GM18508 (cell line): Measurements from ENCODE around the gene ALOX15B.
"Not testable (repeated sequence)": the region's sequence is repeated elsewhere in the genome, so short reads cannot be mapped to it uniquely, and the experiment has no call there.

Experiments used
- ATAC-seq: cut with Tn5 transposase; IDR thresholded peaks from one replicate; pipeline ENCODE4 v1.9.1; 2021; ENCODE audit warnings: moderate number of reproducible peaks; ENCODE audit not compliant: insufficient read depth, unreplicated experiment

ALOX15B gene

DNA sequence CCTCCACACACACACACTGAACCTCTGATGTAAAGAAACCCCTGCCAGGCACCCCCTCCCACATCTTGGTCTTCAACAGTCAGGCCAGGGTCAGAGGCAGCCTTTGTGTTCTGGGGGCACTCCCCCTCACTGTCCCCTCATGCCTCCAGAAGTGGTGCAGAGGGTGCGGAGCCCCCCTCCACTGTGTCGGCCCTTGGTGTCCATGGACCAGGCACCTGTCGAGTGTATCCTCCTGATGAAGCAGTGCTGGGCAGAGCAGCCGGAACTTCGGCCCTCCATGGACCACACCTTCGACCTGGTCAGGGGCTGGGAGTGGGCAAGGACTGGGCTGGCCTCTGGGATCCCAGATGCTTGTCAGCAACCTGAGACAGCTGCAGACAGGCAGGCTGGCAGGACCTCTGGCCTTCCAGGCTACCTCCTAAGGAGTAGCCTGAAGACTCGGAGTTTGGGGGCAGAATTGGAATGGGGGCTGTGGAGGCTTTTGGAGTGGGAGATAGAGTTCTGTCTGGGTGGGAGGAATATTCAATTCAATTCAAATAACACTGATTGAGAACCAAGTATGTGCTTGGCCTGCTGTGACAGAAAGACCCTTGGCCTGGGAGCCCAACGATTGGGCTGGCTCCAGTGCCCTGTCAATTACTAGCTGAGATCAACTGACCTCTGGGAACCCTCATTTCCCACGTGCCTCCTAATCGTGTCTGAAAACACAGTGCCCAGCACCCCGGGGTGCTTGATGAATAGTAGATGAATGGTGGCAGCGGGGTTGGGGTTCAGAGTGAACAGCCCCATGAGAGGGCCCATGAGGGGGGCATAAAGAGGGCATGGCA, 24.9 kb upstream of the ALOX15B start:
- ATAC-seq = no peak

DNA sequence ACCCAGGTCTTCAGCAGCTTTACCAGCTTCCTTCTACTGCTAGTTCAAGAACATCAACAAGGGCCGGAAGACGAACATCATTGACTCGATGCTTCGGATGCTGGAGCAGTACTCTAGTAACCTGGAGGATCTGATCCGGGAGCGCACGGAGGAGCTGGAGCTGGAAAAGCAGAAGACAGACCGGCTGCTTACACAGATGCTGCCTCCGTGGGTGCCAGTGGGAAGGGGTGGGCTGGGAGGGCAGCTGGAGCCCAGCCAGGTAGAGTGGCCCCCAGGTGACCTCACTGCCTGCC, 24.4 kb upstream of the ALOX15B start:
- ATAC-seq = no peak

DNA sequence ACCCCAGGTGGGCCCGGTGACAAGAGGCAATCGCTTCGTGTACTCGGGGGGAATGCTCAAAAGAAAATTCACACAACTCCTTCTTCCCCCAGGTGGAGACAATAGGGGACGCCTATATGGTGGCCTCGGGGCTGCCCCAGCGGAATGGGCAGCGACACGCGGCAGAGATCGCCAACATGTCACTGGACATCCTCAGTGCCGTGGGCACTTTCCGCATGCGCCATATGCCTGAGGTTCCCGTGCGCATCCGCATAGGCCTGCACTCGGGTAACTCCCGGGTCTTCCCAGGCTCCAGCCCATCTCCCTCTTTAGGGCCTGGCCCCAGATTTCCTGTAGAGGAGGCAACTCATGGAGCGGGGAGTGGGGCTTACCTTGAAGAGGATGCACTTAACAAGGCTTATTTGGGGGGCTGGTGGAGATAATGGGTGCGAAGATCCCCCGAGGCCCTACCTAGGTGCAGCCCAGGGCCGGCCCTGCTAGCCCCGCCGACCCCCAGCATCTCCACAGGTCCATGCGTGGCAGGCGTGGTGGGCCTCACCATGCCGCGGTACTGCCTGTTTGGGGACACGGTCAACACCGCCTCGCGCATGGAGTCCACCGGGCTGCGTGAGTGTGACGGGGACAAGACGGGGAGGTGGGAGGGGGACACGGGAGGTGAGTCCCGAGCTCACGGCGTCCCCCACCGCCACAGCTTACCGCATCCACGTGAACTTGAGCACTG, 23.5 kb upstream of the ALOX15B start:
- no peak for ATAC-seq

DNA sequence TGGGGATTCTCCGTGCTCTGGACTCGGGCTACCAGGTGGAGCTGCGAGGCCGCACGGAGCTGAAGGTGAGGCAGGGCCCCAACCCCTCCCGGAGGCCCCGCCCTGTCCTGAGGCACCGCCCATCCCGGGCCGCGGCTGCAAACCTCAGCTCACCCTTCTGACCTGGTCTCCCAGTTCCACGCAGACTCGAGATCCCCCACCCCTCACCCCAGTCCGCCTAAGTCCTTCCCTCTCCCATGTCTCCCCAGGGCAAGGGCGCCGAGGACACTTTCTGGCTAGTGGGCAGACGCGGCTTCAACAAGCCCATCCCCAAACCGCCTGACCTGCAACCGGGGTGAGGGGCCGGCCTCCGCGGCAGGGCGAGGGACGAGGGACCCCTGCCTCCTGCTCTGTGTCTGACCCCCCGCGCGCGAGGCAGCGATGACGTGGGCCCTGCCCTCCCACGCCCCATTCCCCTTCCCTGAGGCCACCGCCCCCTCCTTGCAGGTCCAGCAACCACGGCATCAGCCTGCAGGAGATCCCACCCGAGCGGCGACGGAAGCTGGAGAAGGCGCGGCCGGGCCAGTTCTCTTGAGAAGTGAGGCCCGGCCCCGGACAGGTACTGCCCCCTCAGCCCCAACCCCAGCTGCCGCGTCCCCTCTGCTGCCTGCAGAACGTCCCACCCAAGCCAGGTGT, 22.8 kb upstream of the ALOX15B start:
- ATAC-seq = no peak

DNA sequence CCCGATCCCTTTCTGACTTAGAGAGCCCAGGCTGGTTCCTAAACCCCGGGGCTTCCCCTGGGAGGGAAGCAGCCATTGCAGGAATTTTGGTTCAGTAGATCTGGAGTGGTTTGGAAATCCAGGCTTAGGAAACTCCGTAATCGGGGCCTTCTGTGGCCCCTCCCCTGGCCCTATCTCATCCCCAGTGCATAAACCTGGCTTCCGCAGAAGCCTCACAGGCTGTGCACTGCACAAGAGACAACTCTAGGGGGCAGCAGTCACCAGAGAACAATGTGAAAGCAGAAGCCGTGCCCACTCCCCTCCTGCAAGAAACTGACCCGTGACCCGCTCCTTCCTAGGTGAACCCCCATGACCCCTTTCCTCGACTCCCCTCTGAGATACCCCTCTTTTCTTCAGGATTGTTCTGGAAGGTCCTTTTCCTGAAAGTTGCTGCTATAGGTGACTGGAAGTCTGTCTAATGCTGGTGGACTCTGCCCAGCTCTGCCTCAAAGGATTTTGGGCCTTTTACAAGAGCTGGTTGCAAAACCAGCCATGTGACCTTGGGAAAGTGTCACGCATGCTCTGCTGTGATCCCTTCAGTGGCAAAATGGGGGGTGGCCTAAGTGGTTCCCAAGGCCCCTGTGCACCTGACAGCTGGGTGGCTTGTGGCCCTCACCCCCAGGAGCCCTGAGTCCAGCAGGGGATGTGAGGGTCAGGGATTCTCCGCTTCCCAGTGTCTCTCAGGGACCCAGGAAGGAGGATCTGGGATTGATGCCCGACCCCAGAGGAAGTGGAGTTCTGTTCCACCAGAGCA, 22.0 kb upstream of the ALOX15B start:
- ATAC-seq = no peak

DNA sequence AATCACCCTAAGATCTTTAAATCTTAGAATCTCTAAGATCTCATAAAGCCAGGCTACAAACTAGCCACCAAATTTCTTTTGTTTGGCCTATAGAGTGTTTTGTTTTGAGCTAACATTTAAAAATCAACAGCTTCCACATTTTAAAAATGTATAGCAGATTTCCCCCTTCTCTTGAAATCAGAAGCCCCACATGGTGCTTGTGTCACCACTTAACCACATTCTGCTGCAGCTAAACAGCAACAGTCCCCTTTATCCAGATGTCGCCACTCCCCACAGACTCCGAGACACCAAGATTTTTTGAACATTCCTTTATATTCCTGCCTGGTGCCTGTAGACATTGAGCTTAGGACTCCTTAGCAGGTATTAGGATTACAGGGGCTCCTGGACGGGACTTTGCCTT, 20.4 kb upstream of the ALOX15B start:
- ATAC-seq = no peak

DNA sequence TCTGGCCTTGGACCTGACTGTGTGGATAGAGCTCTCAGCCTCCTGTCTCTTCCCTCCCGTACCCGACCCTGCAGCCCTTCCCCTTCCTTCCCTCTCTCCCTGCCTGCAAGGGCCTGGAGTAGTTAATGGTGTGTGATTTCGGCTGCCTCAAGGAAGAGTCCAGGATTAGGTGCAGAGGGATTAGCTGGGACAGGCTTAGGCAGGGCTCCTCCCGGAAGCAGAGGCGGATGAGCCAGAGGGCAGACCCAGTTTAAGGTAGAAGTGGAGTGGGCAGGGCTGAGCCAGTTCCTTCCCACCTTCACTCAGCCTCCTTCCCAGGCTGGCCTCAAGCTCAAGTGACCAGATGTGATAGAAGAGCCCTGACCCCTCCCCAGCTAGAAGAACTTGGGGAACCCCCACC, 19.7 kb upstream of the ALOX15B start:
- no peak for ATAC-seq

DNA sequence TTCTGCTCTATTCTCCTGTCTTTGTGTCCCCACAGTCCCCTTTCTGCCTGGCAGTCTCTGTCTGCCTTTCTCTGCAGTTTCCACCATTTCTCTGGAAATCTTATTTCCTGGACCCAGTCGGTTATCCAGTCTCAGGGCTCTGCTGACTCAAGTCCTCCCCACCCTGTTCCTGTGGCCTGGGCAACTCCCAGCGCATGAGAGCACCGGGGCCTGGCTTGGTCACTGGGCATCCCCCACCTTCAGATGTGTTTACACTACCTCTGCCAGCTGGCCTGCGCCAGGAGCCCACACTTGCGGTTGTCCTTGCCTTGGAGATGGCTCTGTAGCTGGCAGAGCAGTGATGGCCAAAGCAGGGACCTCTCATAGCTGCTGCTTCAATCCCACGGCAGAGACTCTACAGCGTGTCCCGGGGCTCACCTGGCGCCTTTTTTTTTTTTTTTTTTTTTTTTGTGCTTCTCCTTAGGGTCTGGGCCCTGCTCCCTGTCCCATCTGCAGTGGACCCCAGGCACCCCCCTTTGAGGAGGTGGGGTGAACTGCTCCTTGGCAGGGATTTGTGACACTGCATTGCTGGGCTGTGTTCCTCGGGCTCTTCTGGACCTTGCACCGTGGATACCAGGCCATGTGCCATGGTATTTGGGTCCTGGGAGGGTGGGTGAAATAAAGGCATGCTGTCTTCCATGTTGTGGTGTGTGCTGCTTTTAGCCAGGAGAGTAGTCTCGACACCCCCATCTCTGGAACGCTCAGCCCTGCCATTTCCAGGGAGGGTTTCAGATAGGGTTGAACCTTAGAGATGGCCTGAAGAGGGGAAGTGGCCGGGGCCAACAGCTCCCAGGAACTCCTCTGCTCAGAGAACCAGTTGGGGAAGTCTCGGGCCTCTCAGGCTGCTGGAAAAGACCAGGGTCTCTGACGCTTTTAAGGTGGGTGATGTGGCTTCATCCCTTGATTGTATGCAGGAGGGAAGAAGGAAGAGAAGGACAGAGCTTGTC, 18.9 kb upstream of the ALOX15B start:
- ATAC-seq = no peak

DNA sequence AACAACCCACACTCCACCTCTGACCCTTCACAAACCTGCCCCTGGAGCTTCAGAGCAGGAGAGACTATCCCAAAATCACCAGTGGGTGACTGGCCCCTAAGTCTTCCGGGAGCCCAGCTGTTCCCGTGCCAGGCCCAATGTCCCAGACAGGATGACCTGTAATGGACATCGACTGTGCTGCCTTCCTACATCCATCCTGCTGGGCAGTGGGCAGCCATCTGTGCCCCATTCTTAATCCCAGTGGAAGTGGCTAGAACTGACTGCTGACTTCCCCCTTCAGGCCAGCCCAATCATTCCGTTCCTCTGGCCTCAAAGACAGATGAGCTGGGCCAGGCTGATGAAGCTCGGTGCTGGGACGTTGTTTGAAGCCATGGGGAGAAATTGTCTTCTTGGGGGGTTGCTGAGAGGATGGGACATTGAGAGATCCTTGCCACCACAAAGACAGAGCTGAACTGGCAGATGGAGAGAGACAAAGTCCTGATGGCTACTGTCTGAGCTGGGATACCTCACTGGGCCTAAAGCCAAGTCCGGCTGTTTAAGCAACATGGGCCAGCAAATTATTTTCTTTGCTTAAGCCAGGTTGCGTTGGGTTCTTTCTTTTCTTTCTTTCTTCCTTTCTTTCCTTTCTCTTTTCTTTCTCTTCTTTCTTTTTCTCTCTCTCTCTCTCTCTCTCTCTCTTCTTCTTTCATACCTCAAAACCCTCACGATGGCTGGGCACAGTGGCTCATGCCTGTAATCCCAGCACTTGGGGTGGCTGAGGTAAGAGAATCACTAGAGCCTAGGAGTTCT, 17.9 kb upstream of the ALOX15B start:
- ATAC-seq = no peak

DNA sequence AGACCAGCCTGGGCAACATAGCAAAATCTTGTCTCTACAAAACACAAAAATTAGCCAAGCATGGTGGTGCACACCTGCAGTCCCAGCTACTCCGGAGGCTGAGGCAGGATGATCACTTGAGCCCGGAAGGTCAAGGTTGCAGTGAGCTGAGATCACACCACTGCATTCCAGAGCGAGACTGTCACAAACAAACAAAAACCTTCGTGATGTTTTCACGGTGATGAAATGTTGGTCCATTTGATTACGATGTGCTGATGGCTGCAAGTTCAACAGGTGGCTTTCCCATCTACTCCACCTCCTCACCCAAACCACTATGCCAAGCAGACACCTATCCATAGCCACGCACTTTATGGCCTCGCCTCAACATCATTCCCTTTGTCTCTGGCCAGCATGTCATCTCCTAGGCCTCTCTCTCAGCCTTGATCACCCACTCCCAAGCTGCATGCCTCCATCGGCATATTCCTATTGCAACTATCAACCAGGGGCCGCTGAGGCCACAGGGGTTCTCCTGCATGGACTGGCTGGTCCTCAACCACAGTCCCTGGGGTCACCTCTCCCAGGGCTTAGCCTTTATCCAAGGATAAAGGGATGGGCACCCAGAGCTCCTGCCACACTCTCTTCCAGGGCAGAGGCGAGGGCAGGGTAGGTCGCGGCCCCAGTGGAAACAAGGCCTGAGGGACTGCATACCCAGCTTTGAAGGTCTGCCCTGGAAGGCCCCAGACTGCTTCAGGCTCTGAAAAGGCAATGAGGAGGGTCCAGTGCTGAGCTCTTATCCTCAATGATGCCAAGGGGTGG, 17.1 kb upstream of the ALOX15B start:
- no peak for ATAC-seq

DNA sequence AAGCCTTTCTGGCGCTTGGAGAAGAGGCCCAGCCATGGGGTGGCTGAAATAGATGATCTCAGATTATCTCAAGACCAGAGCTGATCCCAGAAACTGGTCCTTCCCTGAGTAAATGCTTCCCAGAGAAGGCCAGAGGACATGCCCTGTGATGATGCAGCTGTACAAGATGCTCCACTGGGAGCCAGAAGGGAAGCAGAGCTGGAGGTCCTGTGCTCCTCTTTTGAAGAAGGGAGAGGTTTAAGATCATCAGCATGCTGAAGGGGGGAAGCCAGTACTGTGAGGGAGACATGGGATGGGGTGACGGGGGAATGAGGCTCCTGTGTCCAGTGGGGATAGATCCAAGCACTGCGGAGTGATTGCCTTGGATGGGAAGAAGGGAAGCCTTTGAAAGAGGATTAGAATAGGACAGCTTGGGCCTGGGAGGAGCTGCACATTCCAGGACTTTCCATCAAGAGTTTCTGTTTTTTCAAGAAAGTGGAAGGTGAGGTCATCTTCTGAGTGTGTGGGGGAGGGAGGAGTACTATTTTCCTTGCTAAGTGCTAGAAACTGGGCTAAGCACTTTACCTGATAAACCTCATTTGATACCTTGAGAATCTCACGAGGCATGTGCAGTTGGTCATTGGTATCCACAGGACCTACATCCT, 16.4 kb upstream of the ALOX15B start:
- no peak for ATAC-seq

DNA sequence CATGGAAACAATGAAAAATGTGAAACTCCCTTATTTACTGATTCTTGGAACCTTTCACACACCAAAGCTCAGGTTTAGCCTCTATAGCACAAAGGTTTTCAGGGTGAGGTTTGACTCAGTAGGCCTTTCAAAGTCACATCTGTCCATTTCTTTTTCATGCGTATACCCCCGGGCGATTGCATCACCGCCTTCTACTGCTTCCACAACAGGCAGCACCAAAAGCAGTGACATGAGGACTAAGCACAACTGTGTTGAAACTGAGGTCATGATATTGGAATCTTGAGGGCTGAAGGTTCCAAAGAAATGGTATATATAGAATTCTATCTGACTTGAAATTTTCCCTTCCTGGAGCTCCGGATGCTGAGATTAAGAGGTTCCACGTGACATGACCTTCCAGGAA, 14.7 kb upstream of the ALOX15B start:
- not testable (repeated sequence) for ATAC-seq

DNA sequence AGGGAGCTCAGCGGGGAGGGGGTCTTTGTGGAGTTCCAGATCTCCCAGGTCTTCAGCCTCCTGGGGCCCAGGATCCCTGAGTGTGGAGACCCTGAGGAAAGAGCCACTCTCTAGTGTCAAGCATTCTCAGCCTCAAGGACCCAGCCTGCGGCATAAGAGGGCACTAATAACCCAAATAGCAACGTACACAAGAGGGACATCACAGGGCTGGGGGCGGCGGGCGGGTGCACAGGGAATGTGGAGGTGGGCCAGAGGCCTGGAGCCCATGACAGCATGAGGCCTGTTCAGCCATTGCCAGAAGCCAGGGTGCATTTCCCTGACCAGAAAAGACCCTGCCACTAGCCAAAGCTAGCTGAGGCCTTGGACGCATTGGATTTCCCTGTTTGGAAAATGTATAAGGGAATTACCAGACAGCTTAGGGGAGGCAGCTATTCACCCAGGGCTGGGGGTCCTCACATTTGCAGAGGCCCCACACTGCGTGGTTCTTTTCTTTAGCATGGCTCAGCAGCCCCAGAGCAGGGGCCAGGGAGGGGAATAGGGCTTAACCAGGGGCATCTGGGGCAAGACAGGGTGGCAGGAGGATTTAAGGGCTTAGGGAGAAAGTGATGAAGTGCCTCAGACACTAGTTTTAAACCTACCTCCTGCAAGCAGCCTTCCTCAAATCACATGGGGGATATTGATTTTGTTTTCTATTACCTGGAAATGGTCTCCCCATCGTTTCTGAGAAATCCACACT, 13.5 kb upstream of the ALOX15B start:
- no peak for ATAC-seq

DNA sequence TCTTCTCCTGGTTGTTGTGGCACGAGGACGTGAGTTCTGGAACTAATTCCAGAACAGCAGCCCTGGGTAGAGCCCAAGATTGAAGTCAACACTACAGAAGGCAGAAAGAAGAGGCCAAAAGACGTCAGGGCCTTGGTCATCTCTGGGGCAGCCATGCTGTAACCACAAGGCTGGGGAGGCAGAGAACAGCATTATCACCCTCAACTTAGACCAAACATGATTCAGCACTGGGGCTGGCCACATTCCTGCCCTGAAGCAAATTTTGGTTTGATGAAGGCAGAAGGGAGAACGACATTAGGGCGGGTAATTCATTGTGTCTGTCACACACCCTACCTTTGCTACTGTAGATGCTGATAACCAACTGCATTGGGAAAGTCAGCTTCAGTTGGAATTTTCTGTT, 9.7 kb upstream of the ALOX15B start:
- no peak for ATAC-seq

DNA sequence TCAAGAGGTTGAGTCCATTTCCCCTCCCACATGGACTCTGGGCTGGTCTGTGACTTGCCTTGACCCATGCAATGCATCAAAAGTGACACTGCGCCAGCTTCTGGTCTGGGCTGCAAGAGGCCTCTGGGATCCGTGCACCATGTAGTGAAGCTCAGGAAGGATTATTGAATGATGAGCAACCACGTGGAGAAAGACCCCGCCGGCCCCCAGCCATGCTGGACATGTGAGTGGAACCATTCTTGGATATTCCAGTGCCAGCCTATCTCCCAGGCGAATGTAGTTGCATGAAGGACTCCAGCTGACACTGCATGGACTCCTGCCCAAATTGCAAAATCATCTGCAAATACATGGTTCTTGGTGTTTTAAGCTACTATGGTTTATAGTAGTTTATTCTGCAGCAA, 7.6 kb upstream of the ALOX15B start:
- ATAC-seq = no peak

DNA sequence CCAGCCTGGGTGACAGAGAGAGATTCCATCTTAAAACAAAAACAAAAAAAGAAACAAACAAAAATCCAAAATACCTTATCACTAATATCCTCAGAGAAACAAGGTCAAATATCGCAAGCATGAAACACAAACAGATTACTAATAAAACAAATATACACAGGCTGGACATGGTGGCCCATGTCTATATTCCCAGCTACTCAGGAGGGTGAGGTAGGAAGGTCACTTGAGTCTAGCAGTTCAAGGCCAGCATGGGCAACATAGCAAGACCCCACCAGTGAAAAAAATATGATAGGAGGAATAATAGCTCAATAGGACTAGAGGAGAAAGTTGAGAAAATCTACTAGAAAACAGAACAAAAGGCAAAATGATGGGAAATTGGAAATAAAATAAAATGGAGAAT, 6.9 kb upstream of the ALOX15B start:
- ATAC-seq = no peak

DNA sequence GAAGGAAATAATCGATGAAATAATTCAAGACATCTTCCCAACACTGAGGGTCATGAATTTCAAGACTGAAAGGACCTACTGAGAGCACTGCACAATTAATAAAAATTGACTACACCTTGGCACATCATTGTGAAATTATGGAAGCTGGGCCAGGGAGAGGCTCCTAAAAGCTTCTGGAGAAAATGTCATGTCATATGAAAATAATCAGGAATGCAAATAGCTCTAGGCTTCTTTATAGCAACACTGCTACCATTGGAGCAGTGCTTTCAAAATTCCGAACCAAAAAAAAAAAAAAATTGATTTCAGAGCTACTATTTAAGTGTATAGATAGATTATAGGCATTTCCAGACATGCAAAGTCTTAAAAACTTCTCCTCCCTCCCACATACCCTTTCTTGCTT, 6.4 kb upstream of the ALOX15B start:
- ATAC-seq = no peak
